ENCODE data around the gene NRN1.
A peak's percentile ranks its signal among the peaks of the same experiment; 100 is the strongest.
"Not testable (repeated sequence)": the region's sequence is repeated elsewhere in the genome, so short reads cannot be mapped to it uniquely, and the experiment has no call there.

NRN1 gene, protein sequence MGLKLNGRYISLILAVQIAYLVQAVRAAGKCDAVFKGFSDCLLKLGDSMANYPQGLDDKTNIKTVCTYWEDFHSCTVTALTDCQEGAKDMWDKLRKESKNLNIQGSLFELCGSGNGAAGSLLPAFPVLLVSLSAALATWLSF

DNA sequence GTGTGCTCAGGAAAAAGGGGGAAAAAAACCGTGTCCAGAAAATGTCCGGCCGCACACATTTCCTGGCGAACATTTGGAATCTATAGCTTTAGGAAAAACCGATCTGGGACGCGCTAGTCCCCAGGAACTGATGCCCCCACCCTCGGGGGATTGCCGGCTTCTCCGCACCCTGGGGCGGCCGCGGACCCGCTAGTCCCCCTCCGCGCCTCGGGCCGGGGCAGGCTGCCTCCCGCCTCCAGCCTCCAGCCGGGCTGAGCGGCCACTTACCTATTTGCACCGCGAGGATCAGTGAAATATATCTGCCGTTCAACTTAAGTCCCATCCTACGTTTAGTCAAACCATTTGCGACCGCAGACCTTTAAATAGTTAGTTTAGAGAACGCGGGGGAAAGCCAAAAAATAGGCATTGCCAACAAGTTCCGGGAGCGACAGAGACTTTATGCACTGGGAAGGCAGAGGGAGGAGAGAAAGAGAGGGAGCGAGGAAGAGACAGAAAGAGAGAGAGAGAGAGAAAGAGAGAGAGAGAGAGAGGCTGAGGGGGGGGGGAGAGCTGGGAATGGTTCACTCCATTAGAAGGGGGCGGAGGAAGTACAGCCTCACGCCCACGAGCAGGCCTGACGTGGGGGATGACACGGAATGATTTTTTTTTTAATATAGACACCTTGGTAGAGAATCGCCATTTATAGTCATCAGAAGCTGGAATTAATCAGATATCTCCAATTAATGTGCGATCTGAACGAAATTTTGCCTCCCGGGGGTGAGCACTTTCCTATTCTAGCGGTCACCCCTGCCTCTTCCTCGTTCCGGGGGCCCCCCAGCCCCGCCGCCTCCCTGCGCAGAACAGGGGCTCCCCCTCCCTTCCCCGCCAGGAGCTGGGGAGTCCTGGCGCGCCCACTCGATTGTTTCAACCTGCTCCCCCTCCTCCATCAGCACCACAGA is at the start of gene NRN1:
Gene NRN1 (minus strand): TSS at position 498 of the 938 bp plus-strand sequence. CDS start 176 bp downstream, at position 322.
- no peak for DNase-seq

DNA sequence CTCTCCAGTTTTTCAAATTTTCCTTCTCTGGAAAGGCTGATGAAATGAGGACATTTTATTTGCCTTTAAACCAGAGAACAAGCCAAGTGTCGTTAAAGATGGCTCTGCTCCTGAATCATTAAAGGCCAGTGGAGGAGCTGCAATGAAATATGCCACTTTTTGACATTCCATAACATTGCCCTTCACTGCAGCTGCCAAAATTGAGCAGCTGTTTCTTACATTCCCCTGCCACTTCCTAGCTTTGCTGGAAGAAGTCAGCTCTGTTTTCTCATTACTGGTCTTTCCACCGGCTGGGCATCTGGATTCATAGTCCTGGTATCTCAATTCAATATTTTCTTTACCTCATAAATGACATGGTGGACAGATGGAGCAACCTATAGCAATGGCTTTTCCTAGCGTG is 45.5 kb upstream of the NRN1 start:
- DNase-seq, result no peak

DNA sequence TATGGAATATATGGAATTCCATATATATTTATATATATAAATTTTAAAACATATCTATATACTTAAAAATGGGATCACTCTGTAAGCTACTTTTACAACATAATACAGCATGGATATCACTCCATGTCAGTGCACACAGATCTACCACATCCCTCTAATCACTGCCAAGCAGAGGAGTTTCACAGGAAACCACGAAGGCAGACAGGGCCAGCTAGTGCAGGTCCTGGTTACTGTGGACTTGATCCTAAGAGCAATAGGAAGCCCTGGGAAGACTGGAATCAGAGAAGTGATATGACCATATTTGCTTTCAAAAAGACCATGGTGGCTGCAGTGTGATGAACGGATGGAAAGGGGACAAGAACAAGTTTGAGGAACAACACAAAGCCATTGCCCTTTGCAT is 40.0 kb upstream of the NRN1 start:
- DNase-seq, result no peak

DNA sequence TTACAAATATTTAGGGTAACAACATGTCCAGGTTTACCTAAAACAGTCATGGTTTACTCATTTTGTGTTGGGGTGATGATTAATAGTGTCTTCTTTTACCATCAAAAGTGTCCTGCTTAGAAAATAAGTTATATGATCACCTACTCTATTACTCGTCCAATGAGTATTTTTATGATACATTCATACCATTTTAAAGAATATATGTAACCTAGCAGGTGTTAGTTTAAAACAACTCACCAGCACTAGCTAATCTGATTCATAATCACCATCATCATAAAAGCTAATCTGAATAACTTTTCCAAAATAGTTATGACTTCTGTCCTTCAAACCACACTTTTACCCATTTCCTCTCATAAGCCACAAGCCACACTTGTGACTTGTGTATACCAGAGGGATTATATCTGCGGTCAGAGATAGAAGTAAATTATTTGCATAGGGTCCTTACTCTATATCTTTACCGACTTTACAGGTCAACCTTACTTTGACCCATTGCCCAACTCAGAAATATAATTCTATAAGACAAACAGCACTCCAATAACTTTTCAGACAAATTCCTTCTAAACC is 33.3 kb upstream of the NRN1 start:
- DNase-seq, result no peak

DNA sequence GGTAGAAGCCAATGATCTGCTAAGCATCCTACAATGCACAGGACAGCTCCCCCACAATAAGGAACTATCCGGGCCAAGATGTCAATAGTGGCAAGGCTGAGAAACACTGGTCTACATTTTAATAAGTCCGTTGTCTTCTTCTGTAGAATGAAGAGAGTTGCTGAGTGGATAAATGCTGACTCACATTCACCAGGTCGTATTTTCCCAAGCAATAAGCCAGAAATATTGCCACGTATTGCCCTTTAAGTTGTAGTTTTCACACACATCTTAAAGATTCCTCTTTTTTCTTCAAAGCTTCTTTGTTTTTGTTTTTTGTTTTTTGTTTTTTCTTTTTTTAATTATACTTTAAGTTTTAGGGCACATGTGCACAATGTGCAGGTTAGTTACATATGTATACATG is 30.5 kb upstream of the NRN1 start:
- DNase-seq, result no peak

DNA sequence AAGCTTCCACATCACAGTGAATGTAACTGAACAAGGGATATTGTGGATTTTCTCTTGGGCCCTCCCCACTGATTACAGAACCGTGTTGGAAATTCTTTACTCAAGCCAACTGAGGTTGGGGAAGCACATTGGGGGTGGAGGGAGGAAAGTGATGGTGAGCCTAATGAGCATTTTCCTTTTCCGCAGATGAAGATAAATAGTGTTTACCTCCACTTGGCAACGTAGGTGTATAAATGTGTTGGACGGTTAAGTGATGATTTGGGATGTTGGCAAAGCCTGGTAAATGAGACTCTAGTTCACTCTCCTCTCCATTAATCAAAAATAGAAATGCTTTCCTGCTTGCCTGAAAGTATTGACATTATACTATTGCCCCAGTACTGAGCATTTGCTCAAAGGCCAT is 27.1 kb upstream of the NRN1 start:
- DNase-seq, result no peak

DNA sequence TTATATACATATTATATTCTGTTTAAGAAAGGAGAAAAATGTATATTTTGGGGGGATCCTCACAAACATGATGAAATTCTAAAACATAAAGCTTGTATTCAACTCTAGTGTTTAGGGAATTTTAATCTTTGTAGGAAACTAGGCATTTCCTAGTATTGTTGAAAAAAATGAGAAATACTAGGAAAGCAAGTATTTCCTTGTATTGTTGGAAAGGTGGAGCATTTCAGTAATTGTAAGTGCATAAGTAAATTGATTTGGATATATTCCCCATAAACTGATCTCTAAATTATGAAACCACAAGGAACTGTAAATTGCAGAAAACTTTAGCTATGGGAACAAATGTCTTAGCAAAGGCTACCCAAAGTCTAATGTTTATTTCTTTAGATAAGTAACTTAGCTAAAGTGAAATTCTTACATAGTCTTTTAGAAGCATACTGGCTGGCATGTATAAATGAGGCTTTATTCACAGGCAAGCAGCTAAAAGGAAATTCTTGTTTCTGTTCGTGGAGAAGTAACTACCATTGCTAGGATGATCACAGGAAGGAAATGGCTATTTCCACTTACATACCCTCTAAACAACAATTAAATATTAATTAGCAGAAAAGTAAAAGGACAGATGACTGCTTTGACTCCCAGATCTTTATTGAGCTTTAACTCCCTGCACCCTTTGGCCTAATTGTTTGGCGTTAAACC is 19.9 kb upstream of the NRN1 start:
- DNase-seq, result no peak

DNA sequence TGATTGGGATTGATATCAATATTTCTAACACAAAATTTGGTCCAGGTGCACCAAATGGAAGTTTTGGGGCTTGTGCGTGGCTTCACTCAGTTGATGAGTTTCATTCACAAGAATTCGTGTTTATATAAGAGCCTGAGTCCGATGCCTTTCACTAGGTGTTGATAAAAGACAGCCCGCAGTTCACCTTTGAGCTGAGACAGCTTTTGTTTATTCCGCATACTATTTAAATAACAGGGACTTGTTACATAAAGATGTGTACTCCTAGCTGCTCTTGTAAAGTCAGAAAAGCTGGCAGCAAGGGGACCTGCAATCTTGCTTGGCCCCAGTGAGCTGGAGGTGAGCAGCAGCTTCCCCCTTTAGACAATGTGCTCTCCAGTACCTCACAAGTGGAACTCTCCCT is 19.0 kb upstream of the NRN1 start:
- no peak for DNase-seq

DNA sequence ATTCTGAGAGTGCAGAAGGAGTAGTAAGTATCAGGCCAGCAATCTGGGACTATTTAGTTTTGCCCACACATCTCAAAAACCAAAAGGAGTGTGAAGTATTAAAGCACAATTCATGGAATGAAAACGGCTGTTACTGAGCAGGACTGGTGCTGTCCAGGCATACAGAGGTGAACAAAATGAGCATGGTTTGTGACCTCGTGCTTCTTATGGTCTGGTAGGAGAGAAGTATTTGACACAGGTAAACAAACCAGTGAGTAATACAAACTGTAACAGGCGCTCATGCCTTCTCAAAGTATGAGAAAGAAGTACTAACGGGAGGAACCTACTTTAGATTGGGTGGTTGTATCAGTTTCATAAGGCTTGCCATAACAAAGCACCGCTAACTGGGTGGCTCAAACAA is 17.5 kb upstream of the NRN1 start:
- DNase-seq, result no peak

DNA sequence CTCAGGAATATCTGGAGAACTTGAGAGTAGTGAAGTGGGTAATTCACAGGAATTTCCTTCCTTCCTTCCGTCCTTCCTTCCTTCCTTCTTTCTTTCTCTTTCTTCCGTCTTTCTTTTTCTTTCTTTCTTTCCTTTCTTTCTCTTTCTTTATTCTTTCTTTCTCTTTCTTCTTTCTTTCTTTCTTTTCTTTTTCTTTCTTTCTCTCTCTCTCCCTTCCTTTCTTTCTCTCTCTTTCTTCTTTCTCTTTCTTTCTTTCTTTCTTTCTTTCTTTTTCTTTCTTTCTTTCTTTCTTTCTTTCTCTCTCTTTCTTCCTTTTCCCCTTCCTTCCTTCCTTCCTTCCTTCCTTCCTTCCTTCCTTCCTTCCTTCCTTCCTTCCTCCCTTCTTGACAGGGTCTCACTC is 16.1 kb upstream of the NRN1 start:
- not testable (repeated sequence) for DNase-seq

DNA sequence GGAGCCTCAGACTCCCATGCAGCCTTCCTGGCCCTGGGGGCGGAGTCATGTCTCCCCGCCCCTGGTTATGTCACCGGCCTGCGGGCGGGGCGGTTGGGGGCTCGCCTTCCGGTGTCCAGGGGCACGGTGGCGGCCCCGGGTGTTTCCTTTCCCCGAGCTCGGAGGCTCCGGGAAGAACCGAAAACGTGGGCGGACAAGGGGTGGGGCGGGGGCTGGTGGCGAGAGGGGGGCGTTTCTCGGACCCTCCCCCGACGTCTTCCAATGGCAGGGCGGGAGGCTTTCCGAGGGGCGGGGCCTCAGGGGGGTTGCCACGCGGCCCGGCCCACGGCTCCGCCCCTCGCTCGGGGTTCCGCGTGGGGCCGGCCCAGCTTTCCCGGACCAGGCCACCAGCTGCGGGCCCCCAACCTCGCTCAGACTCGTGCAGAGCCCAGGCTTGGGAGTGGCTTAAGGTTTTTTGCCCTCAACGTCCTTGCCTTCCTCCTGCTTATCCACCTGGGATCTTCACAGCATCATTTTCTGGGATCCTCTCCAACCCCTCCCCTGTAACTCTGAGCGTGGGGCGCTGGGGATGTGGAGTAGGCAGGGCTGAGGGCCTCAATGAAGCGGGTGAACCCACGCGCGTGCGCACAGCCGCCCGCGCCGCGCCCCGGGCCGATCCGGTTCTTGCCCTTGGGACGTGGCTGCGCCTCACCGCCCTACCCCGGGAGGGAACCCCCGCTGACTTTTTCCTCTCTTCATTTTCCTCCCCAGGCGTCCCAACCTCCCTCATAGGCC is 2.1 kb upstream of the NRN1 start:
- DNase-seq, result peak; percentile 66

DNA sequence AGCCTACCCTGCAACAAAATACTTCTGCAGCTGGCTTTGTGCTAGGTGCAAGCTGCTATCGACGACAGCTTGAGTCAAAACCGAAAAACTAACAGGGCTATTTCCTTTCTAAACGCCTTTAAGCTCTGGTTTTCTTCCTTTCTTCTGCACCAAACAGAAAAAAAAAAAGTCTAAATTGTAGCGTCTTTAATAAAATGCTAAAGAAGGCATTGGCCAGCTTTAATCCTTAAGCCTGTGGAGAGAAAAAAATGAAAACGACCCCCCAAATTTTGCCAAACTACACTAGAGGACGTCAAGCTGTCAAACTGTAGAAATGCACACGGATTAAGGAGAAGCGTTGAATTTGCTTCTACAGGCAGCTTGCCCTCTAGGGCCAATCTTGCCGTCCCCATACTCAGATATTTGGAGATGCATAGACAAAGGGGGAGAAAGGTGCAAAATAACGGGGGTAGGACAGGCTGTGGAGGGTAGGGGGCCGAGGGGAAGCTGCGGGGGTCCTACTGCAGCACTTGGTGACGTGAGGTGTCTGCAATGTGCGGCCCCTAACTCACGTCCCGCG is 1.4 kb upstream of the NRN1 start:
- no peak for DNase-seq

DNA sequence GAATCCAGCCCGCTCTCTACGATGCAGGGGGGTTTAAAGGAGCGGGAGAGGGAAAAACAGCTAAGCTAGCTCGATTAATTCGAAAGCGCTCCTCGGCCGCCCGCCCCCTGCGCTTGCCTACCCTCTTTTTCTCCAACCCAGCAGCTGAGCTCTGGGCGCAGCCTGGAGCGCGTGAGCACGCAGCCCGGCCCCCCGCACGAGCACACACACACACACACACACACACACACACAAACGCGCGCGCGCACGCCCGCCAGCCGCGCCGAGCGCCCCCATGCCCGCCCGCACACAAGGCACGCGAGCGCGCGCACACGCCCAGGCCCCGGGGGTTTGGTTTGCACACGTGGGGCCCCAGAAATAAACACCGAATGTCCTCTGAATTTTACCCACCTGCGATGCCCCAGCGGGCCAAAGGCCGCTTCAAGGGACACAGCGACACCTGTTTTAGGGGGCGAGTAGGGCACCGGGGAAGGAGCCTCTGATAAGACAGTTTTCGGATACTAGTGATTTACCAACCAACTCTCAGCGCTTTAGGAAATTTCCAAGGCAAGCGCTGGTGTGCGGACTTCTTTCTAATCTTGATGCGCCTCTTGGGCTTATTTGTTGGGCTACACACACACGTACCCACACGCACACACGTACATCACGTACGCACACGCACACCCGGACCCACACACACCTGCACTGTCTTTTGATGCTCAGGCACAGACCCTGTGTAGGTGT is 802 bp upstream of the NRN1 start:
- no peak for DNase-seq

DNA sequence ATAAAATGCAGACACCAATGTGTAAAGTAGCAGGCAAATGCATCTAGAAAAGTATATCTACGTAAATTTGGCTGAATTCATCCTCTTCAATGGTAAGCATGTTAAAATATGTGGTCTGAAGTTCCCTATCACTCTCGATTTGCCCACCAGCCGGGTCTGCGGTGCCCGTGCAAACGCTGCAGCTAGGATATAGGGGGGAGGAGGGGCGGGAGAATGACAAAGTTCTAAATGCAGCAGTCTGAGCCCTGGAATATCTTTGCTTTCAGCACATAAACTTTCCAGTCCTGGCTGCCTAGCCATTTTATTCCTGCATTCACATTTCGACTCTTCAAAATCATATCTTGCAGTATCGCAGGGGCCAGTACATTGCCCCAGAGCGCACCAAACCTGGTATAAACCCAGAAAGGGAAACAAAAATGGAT is 708 bp downstream of the NRN1 start:
- DNase-seq, result no peak

DNA sequence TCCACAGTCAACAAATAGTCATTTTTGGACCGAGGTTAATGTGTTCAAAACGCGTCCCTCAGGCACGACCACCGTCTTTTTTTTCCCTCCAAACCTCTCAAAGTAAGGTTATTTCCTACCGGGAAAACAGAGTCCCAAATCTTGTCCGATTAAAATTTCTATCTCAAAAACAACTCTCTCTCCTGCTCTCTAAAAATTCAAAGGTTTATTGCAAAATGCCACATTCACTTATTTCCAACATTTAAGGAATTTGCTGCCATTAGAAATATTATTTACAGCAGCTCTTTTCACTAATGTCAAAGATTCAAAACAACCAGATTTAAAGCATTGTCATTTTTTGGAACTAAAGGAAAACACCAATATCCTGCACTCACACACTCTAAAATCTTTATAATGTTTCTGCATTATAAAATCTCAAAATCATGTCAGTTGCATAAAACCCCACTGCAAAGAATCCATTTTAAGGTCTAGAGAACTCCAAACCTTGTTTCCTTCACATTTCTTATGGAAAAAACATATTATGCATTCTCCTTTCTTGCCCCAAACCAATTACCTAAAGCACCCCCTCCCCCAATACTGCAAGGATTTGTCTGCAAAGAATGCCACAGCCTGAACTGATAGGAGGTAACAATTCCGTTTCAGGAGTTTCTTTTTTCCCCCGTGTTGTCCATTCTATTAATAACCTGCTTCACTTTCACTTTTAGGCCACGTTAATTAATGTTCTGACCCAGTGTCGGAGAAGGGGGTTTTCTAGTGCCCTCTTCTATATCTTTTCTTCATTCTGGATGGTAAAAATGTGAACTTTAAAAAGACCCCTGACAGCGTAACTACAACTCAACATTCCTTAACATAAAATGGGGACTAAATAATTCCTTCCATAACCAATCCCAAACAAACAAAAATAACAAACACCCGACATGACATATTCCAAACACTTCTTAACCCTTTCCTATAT is 1.4 kb downstream of the NRN1 start:
- no peak for DNase-seq

DNA sequence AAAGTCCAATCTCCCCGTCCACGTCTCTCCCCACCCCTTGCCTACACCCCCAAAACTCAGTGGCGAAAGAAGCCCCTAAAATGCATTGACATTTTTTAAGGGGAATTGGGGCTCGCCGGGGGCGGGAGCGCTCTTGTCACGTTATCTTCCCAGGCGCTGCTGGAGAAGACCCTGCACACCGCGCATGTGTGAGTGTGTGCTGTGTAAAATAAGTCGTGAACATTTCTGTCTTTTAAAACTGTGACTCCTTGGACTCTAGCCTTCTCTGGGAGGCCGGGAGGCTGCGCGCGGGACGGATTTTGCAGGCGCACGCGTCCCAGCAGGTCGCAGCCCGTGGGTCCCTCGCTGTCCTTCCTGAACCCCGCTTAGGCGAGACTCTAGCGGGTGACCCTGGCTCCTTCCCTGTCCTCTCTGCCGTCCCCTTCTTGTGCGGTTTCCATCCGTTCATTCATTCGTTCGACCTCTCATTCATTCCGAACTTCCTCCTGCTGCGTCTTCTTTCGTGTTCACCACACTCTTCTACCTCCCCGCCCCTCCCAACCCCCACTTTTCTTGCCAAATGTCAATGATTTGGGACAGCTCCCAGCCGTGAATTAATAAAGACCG is 2.2 kb downstream of the NRN1 start:
- no peak for DNase-seq

DNA sequence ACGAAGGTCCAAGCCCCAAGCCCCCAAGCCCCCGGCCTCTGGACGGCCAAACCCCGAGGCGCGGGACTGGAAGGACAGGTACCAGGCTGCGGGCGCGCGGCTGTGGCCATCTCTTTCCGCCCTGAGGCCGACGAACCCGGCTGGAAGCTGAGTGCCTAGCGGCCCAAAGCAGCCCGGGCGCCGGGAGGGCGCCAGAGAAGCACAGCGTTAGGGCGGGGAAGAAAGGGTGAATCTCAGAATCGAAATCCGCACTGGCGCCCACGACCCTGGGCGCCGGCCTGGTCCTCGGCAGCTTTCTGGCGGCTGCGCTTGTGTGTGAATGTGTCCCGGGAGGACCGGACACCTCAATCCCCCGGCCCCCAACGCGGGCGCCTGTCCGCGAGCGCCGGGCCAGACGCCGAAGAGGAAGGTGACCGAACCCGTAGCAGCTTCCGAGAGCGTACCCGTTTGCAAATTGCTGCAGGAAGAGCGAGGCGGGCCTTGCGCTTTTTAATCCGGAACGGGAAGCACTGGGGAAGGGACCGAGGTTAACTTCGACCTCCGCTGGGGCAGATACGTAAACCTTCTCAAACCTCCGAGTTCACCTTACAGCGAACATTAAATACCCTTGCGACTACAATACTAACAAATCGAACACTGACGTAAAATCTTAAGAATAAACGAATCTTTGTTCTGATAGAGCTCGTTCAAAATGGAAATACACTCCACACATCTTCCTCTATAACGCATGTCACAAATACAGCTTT is 2.9 kb downstream of the NRN1 start:
- peak; percentile 64 for DNase-seq

DNA sequence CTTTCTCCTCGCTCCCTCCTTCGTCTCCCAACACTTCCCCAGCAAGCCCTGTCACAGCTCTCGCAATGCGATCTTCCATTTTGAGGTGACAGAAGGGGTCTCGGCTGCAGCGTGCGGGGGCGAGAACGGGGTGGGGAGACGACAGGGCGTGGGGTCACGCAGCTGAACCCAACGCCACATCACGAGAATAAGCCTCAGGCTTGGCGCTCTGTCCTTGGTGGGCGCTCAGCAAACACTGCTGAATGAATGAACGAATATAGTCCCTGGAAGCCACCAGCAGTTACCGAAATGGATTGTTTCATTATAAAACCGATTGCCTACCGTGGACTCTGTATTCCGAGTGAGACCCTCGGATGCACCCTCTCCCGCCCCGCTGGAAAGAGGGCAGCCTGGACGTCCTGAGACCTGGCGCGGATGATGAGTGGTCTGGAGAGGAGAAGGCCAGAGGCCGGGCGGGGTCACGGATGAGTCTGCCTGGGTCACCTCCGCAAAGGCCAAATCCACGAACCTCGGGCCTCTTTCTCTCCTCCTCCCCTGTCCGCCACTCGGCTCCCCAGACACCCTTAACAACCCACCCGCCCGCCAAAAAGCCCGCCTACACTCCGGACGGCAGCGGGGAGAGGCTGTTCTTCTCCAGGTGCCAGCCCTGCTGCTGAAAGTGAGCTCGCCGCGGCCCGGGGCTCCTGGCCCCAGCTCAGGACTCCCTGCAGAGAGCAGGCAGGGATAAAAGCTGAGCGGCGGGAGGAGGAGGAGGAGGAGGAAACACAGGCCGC is 3.7 kb downstream of the NRN1 start:
- no peak for DNase-seq
